H1 (cell line): ENCODE results near the gene PASK. TPM values are rescaled to one million over a fixed set of nuclear protein-coding genes. Genes with fewer than 3 reads are reported as not detected.

Source experiments
- CTCF ChIA-PET: fragments of 300-600 bp; sonication (Branson Sonifier 250); formaldehyde crosslinking; loops from one replicate; lab custom pipeline; 2021; ENCODE audit not compliant: partially characterized antibody; lab: Charles Lee
- POLR2A ChIA-PET: fragments of 300-600 bp; sonication (Branson Sonifier 250); formaldehyde crosslinking; loops from one replicate; lab custom pipeline; 2021; ENCODE audit warnings: inconsistent platforms; ENCODE audit not compliant: partially characterized antibody; lab: Charles Lee
- DNase-seq, 2 experiments: peaks; one replicate each; pipeline versions ENCODE4 v3.0.0 to v3.0.0-alpha.2; 2010 to 2022; ENCODE audit warnings: low spot score in 2 of 2, low read depth in 1 of 2, mixed read lengths in 1 of 2
- FAIRE-seq: peaks from 2 replicates; lab custom pipeline; 2011; peaks lifted over from hg19 to GRCh38; lab: Jason Lieb, UNC
- H2AFZ ChIP-seq: 2 replicates; pipeline ENCODE4 v1.8.1; 2012; ENCODE audit warnings: low read length, inconsistent platforms
- H2AK5ac ChIP-seq: 2 replicates; pipeline ENCODE4 v1.6.1; 2013; ENCODE audit warnings: low read depth, low read length
- H2BK120ac ChIP-seq: replicated peaks from 2 replicates; pipeline ENCODE3; 2013; ENCODE audit warnings: low read depth, low read length, inconsistent platforms
- H2BK12ac ChIP-seq: 2 replicates; pipeline ENCODE4 v1.6.1; 2013; ENCODE audit warnings: low read depth, low read length
- H2BK15ac ChIP-seq: 2 replicates; pipeline ENCODE4 v1.6.1; 2013; ENCODE audit warnings: low read length
- H2BK20ac ChIP-seq: 2 replicates; pipeline ENCODE4 v1.6.1; 2013; ENCODE audit warnings: low read length
- H2BK5ac ChIP-seq: 2 replicates; pipeline ENCODE4 v1.6.1; 2013; ENCODE audit warnings: low read depth, low read length
- H3K14ac ChIP-seq: 2 replicates; pipeline ENCODE4 v1.6.1; 2013; ENCODE audit warnings: inconsistent platforms; ENCODE audit not compliant: insufficient read length
- H3K18ac ChIP-seq: 2 replicates; pipeline ENCODE4 v1.6.1; 2013; ENCODE audit warnings: low read length; ENCODE audit errors: extremely low read depth
- H3K23ac ChIP-seq: 2 replicates; pipeline ENCODE4 v1.6.1; 2013; ENCODE audit warnings: inconsistent platforms; ENCODE audit not compliant: insufficient read length
- H3K23me2 ChIP-seq: 2 replicates; pipeline ENCODE4 v1.6.1; 2013; ENCODE audit warnings: low read depth, low read length
- H3K27ac ChIP-seq: 2 replicates; pipeline ENCODE4 v1.6.1; 2011; ENCODE audit warnings: low read depth, low read length, inconsistent platforms
- H3K27me3 ChIP-seq, 4 experiments: replicated peaks in 1 of 4; 1 replicate in 1 of 4; 2 replicates in 3 of 4; pipeline versions ENCODE4 v1.6.1 to v1.8.1; 2011 to 2013; ENCODE audit warnings: low read length in 3 of 4, mild to moderate bottlenecking in 3 of 4, inconsistent platforms in 2 of 4, mixed read lengths in 2 of 4, moderate library complexity in 1 of 4; ENCODE audit not compliant: control insufficient read depth in 3 of 4, insufficient read depth in 3 of 4; ENCODE audit errors: extremely low read depth in 1 of 4
- H3K36me3 ChIP-seq, 4 experiments: 2 replicates each; pipeline versions ENCODE4 v1.6.1 to v1.8.1; 2011 to 2013; ENCODE audit warnings: mild to moderate bottlenecking in 4 of 4, low read length in 3 of 4, moderate library complexity in 2 of 4, control low read depth in 1 of 4, inconsistent platforms in 1 of 4; ENCODE audit not compliant: insufficient read depth in 4 of 4, control insufficient read depth in 2 of 4
- H3K4ac ChIP-seq: replicated peaks from 2 replicates; pipeline ENCODE3; 2013; ENCODE audit warnings: low read length, low read depth, mixed read lengths, inconsistent platforms; ENCODE audit not compliant: insufficient read length
- H3K4me1 ChIP-seq, 4 experiments: replicated peaks in 1 of 4; 1 replicate in 1 of 4; 2 replicates in 3 of 4; pipeline versions ENCODE4 v1.6.1 to v1.8.1; 2011 to 2013; ENCODE audit warnings: low read length in 3 of 4, inconsistent platforms in 2 of 4, mixed read lengths in 1 of 4; ENCODE audit not compliant: insufficient read depth in 4 of 4, control insufficient read depth in 3 of 4
- H3K4me2 ChIP-seq, 2 experiments: 2 replicates each; pipeline versions ENCODE4 v1.6.1 to v1.8.1; 2011 to 2013; ENCODE audit warnings: low read depth in 2 of 2, low read length in 2 of 2, control low read depth in 1 of 2, inconsistent platforms in 1 of 2, mild to moderate bottlenecking in 1 of 2; ENCODE audit not compliant: insufficient read depth in 1 of 2
- H3K4me3 ChIP-seq, 4 experiments: fragments of 200-600, 300-600 bp in 1 of 4; sonication (generic), shearing (Covaris generic), sonication (Bioruptor Twin) in 1 of 4; 2 replicates each; pipeline versions ENCODE4 v1.5.1 to v1.8.1; 2011 to 2016; ENCODE audit warnings: low read length in 4 of 4, low read depth in 3 of 4, control low read depth in 2 of 4, inconsistent platforms in 2 of 4, mild to moderate bottlenecking in 2 of 4, mixed read lengths in 1 of 4, moderate library complexity in 1 of 4; ENCODE audit not compliant: insufficient read depth in 2 of 4; ENCODE audit errors: extremely low read depth in 1 of 4
- H3K56ac ChIP-seq: replicated peaks from 2 replicates; pipeline ENCODE3; 2013; ENCODE audit warnings: low read depth, mild to moderate bottlenecking, mixed read lengths, low read length, inconsistent platforms; ENCODE audit not compliant: insufficient read length
- H3K79me1 ChIP-seq: 2 replicates; pipeline ENCODE4 v1.6.1; 2013; ENCODE audit warnings: low read depth, low read length, control low read depth
- H3K79me2 ChIP-seq, 2 experiments: 2 replicates each; pipeline versions ENCODE4 v1.6.1 to v1.8.1; 2012 to 2013; ENCODE audit warnings: low read length in 2 of 2, mild to moderate bottlenecking in 2 of 2, inconsistent platforms in 1 of 2; ENCODE audit not compliant: insufficient read depth in 2 of 2, control insufficient read depth in 1 of 2
- H3K9ac ChIP-seq, 4 experiments: replicated peaks in 1 of 4; 1 replicate in 1 of 4; 2 replicates in 3 of 4; pipeline versions ENCODE4 v1.6.1 to v1.8.1; 2011 to 2013; ENCODE audit warnings: low read depth in 3 of 4, low read length in 3 of 4, control low read depth in 2 of 4, mild to moderate bottlenecking in 2 of 4, moderate library complexity in 2 of 4, inconsistent platforms in 1 of 4; ENCODE audit errors: extremely low read depth in 1 of 4
- H3K9me3 ChIP-seq, 2 experiments: 2 replicates each; pipeline versions ENCODE4 v1.6.1 to v1.8.1; 2012 to 2013; ENCODE audit warnings: mild to moderate bottlenecking in 2 of 2, moderate library complexity in 2 of 2, control low read depth in 1 of 2, inconsistent platforms in 1 of 2, low read depth in 1 of 2, low read length in 1 of 2, mixed read lengths in 1 of 2; ENCODE audit not compliant: insufficient read depth in 2 of 2
- H4K20me1 ChIP-seq, 2 experiments: replicated peaks in 1 of 2; 2 replicates each; pipeline versions ENCODE3 to v1.8.1; 2011 to 2013; ENCODE audit warnings: inconsistent platforms in 2 of 2, low read length in 2 of 2, mild to moderate bottlenecking in 1 of 2; ENCODE audit not compliant: insufficient read depth in 2 of 2, control insufficient read depth in 1 of 2
- H4K5ac ChIP-seq: 2 replicates; pipeline ENCODE4 v1.6.1; 2013; ENCODE audit warnings: low read length, low read depth, mixed read lengths, inconsistent platforms; ENCODE audit not compliant: insufficient read length
- H4K8ac ChIP-seq: 2 replicates; pipeline ENCODE4 v1.8.0; 2013; ENCODE audit warnings: mild to moderate bottlenecking, moderate library complexity, low read length, inconsistent platforms; ENCODE audit not compliant: insufficient read depth; ENCODE audit errors: extremely low read depth
- H4K91ac ChIP-seq: replicated peaks from 2 replicates; pipeline ENCODE3; 2013; ENCODE audit warnings: low read length, mixed read lengths, inconsistent platforms; ENCODE audit not compliant: insufficient read length
- ASH2L ChIP-seq: fragments of 200-600, 300-600 bp; sonication (generic); IDR thresholded peaks from one replicate; pipeline ENCODE4 v1.7.1; 2017; ENCODE audit warnings: low read length
- CBX5 ChIP-seq: fragments of 300-800, 300-1000 bp; sonication (generic); IDR thresholded peaks from 2 replicates; pipeline ENCODE4 v1.7.1; 2016; ENCODE audit warnings: antibody characterized with exemption, low read length, low read depth
- CEBPB ChIP-seq: IDR thresholded peaks from 2 replicates; pipeline ENCODE4 v1.6.1; 2012; ENCODE audit warnings: low read depth, low read length
- EP300 ChIP-seq, 2 experiments: IDR thresholded peaks; 1 replicate in 1 of 2; 2 replicates in 1 of 2; pipeline ENCODE4 v1.6.1; 2011 to 2012; ENCODE audit warnings: low read depth in 2 of 2, low read length in 2 of 2, mild to moderate bottlenecking in 2 of 2, borderline replicate concordance in 1 of 2, inconsistent platforms in 1 of 2, moderate library complexity in 1 of 2
- EZH2 ChIP-seq: fragments of 200-600 bp; sonication (generic); IDR thresholded peaks from 2 replicates; pipeline ENCODE4 v1.7.1; 2012; ENCODE audit warnings: low read depth, mild to moderate bottlenecking, moderate library complexity, low read length, inconsistent platforms; ENCODE audit not compliant: severe bottlenecking
- GABPA ChIP-seq: IDR thresholded peaks from 2 replicates; pipeline ENCODE4 v1.6.1; 2011; ENCODE audit warnings: mild to moderate bottlenecking, low read length, moderate library complexity, borderline replicate concordance; ENCODE audit not compliant: insufficient read depth
- GTF2F1 ChIP-seq: IDR thresholded peaks from 2 replicates; pipeline ENCODE4 v1.6.1; 2012; ENCODE audit warnings: low read depth, low read length, improper control_type of control experiment, borderline replicate concordance
- MAFK ChIP-seq: IDR thresholded peaks from 2 replicates; pipeline ENCODE4 v1.6.1; 2012; ENCODE audit warnings: low read depth, mild to moderate bottlenecking, improper control_type of control experiment, low read length
- POU5F1 ChIP-seq: IDR thresholded peaks from 2 replicates; pipeline ENCODE4 v1.6.1; 2011; ENCODE audit warnings: low read depth, mild to moderate bottlenecking, low read length, moderate library complexity
- RBBP5 ChIP-seq: IDR thresholded peaks from 2 replicates; pipeline ENCODE4 v1.7.1; 2012; ENCODE audit warnings: low read depth, mild to moderate bottlenecking, inconsistent platforms, low read length, moderate library complexity, borderline replicate concordance
- RFX5 ChIP-seq: IDR thresholded peaks from 2 replicates; pipeline ENCODE4 v1.6.1; 2011; ENCODE audit warnings: low read depth, low read length, improper control_type of control experiment, borderline replicate concordance
- SP1 ChIP-seq: IDR thresholded peaks from 2 replicates; pipeline ENCODE4 v1.6.1; 2011; ENCODE audit warnings: low read depth, low read length
- SP2 ChIP-seq: IDR thresholded peaks from 2 replicates; pipeline ENCODE4 v1.6.1; 2012; ENCODE audit warnings: mild to moderate bottlenecking, low read length, inconsistent platforms
- TAF1 ChIP-seq: IDR thresholded peaks from 2 replicates; pipeline ENCODE4 v1.6.1; 2011; ENCODE audit warnings: mild to moderate bottlenecking, low read depth, low read length
- WGBS, 2 experiments: shearing (Covaris generic) in 1 of 2; methylation state at CpG; one replicate each; pipeline versions ENCODE4 v1.1.6 to v1.1.7; 2013 to 2015; ENCODE audit warnings: low lambda C conversion rate in 2 of 2, mixed read lengths in 2 of 2, inconsistent platforms in 1 of 2, low coverage in 1 of 2, missing lambda C conversion rate in 1 of 2; ENCODE audit not compliant: insufficient replicate concordance in 2 of 2, insufficient coverage in 1 of 2, insufficient read length in 1 of 2; ENCODE audit errors: extremely low coverage in 1 of 2, missing lambda C conversion rate in 1 of 2; 5-methylcytosine and 5-hydroxymethylcytosine counted together
- polyA plus RNA-seq, 7 experiments: library from polyadenylated mRNA; depleted of rRNA in 3 of 7; stranded (reverse) in 5 of 7; unstranded in 2 of 7; fragments of >200 nt in 5 of 7; fragments of 200-250 nt in 2 of 7; gene quantifications; 1 replicate in 5 of 7; 2 replicates in 1 of 7; 4 replicates in 1 of 7; pipeline versions ENCODE4 v1.2.1 to v1.2.3, GENCODE V29; 2011 to 2013; ENCODE audit warnings: missing spikeins in 2 of 7, mixed read lengths in 2 of 7
- total RNA-seq: library from RNA; stranded (reverse); fragmentation: NEBNext Ultra II Directional; extraction: Animal tissue kit (Norgen Biotek cat#: 25700); gene quantifications from 2 replicates; pipeline ENCODE4 v1.2.1, GENCODE V29; 2021
- TF ChIP-seq, protein P1 (sequence below): IDR thresholded peaks from 2 replicates; pipeline ENCODE4 v1.6.1; 2011; ENCODE audit warnings: low read depth, mild to moderate bottlenecking, low read length; ENCODE audit not compliant: insufficient read depth

PASK gene
- total and polyA plus RNA-seq, 2 of the 8 experiments (the other 6 are each of a cell fraction or from before 2014, with no cell fraction given) = 20.5 to 66.1 TPM

DNA sequence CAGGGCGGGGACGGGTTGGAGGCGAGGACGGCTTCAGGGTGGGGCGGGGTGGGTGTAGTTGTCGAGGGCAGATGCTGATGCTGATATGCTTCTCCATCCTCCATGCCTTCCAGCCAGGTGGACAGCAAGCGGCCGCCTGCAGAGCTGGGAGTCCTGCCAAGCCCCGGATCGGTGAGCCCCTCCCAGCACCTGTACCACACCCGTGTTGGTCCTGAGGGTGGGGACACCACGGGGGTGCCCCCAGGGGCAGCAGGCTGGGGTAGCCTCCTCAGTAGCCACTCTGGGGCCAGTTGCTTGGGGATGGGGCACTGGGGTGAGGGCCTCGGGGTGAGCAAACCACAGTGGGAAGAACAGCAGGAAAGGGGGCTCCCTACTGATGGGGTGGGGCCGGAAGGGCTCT, 41.8 kb upstream of the PASK start:
- Histone ChIP-seq H2BK120ac (no peak overlapping the region), H2BK20ac (no peak overlapping the region), H3K9me3 (no peaks in the 10 kb centered on the region), H3K23ac (no peak overlapping the region), H2BK15ac (no peak overlapping the region), H3K9ac (no peak overlapping the region), H3K4ac (no peak overlapping the region), H4K8ac (no peak overlapping the region), H4K20me1 (no peaks in the 10 kb centered on the region), H2AFZ (no peak overlapping the region), H3K79me2 (no peaks in the 10 kb centered on the region), H3K27ac (no peak overlapping the region), H3K18ac (no peak overlapping the region), H2AK5ac (no peak overlapping the region), H3K4me2 (no peak overlapping the region), H3K27me3 (no peaks in the 10 kb centered on the region; a peak in 1 of 7 replicates), H3K56ac (no peak overlapping the region), H3K14ac (no peak overlapping the region), H3K4me3 (no peak overlapping the region), H2BK12ac (no peak overlapping the region), H3K79me1 (no peaks in the 10 kb centered on the region), H3K36me3 (no peaks in the 10 kb centered on the region), H3K4me1 (peaks cover 0 to 14% (median 7%) of the 10 kb centered on the region in 4 experiments; a peak in 6 of 7 replicates), H2BK5ac (no peak overlapping the region), H4K5ac (no peak overlapping the region), H3K23me2 (no peaks in the 10 kb centered on the region), H4K91ac (no peak overlapping the region)
- POLR2A ChIA-PET = no interaction called here
- 80% methylated on average over 2 of the region's 14 CpGs; no CpG with 5 or more reads in 1 of the 2 experiments for WGBS, 2 experiments
- FAIRE-seq (no peak), DNase-seq (no peak)
- CTCF ChIA-PET = no interaction called here
- TF ChIP-seq RFX5 (no peak), RBBP5 (no peak), POU5F1 (no peak), EZH2 (no peak), CBX5 (no peak), GABPA (no peak), SP2 (no peak), CEBPB (no peak), GTF2F1 (no peak), EP300 (IDR thresholded peaks at IDR 0.05; ENCODE audit: borderline replicate concordance in 1 of 2, low read depth in 2 of 2, low read length in 2 of 2) (no peak), MAFK (no peak), TAF1 (no peak), SP1 (no peak), ASH2L (no peak)
- TF ChIP-seq, protein P1, sequence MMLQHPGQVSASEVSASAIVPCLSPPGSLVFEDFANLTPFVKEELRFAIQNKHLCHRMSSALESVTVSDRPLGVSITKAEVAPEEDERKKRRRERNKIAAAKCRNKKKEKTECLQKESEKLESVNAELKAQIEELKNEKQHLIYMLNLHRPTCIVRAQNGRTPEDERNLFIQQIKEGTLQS = no peak
